GM18867 (cell line): ENCODE measurements around the gene TTC24.
"Not testable (repeated sequence)": the region's sequence is repeated elsewhere in the genome, so short reads cannot be mapped to it uniquely, and the experiment has no call there.

ENCODE experiments used
- ATAC-seq: cut with Tn5 transposase; IDR thresholded peaks from one replicate; pipeline ENCODE4 v1.9.1; 2021; ENCODE audit warnings: mild to moderate bottlenecking, moderate library complexity; ENCODE audit not compliant: unreplicated experiment

TTC24 gene

GRCh38 chr1:156602557-156602993 lies 23.1 kb downstream of the TTC24 start:
- no peak for ATAC-seq

DNA sequence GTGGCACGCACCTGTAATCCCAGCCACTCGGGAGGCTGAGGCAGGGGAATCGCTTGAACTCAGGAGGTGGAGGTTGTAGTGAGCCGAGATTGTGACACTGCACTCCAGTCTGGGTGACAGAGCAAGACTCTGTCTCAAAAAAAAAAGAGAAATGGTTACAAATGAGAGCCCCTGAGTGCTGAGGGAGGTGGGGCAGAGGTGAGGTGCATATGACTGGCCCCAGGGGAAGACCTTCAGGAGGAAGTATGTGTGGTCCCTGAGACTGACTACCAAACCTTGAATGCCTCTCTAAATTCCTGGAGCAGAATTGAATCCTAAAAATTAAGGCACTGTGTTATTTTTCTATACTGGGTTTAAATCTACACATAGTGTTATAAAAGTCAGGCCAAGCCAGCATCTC lies 27.8 kb downstream of the TTC24 start:
- not testable (repeated sequence) for ATAC-seq

- ATAC-seq: peak; percentile 68
Measured at GRCh38 chr1:156608036-156608674, 28.6 kb downstream of the TTC24 start.

- ATAC-seq: no peak
Measured at GRCh38 chr1:156608981-156609380, 29.5 kb downstream of the TTC24 start.

GRCh38 chr1:156610072-156610471 lies 30.5 kb downstream of the TTC24 start:
- ATAC-seq: not testable (repeated sequence)

- no peak for ATAC-seq
Measured at GRCh38 chr1:156612666-156613065, 33.1 kb downstream of the TTC24 start.

DNA sequence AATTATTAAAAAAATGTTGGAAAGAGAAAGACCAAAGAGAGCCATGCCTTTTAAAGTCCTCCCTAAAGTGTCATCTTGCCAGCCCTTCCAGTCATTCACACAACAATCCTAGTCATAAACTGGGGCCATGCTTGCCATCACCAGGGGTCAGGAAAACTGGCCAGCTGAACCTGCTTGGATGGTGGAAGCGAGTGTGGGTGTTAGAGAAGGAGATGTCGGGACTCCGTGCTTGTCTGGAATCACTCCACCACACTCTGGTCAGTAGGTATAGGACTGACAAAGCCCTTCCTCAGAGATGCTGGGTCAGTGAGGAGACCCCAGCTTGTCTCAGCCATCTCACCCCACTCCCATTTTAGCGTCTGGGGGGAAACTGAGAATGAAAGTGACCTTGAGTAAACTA lies 36.4 kb downstream of the TTC24 start:
- no peak for ATAC-seq

DNA sequence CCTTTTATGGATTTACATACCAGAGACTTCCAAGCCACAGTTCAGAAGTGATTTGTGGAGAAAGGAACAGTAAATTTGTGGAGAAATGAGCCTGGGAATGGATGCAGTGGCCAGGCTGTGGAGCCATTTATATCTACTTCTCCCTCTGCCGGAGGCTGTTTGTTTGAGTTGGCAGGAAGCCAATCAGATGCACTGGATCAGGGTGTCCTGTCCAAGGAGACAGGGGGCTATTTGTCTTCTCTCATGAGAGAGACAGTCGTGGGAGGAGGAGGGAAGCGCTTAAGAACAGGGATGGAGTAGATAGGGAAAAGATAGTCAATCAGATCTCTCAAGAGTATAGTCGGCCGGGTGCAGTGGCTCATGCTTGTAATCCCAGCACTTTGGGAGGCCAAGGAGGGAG lies 36.9 kb downstream of the TTC24 start:
- ATAC-seq: no peak

DNA sequence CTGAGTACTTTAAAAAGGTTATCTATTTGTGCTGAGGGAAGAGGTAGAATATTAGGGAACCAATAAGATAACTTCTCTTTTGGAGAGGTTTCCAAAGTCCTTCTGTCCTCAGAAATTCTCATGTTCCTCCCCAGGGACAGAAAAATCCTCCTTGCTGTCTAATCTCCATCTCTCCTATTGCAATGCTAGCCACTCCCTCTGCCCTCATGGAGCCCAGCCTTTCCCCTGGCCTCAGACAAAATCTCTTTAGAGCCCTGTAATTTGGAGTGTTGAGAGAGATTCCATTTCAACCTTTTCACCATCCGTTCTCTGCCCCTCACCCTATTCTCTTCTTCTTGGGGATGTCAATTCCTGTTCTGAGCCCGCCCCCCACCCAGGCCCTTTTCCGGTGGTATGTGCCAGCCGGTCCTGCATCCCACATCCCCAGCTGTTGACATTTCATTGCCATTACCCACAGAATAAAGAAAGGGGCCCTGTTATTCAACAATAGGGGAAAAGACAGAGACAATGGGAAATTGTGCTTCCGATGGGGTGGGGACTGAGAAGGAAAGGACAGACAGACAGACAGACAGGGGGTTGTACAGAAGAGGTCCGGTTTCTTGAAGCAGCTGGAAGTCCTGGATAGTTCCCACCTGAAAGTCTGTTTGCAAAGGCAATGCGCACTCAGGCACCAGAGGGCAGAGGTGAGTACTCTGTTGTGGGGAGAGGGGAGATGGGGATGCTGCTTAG lies 39.5 kb downstream of the TTC24 start, which contains the start of gene HAPLN2:
Gene HAPLN2, plus strand, starts transcription at position 563 of the 729 bp plus-strand sequence. CDS start 4,076 bp downstream, outside the sequence.
- ATAC-seq: no peak

GRCh38 chr1:156619582-156619955 lies 40.0 kb downstream of the TTC24 start:
- no peak for ATAC-seq

- ATAC-seq: no peak
Measured at GRCh38 chr1:156622581-156623297, 43.2 kb downstream of the TTC24 start.

GRCh38 chr1:156623946-156624813 lies 44.7 kb downstream of the TTC24 start:
- no peak for ATAC-seq

DNA sequence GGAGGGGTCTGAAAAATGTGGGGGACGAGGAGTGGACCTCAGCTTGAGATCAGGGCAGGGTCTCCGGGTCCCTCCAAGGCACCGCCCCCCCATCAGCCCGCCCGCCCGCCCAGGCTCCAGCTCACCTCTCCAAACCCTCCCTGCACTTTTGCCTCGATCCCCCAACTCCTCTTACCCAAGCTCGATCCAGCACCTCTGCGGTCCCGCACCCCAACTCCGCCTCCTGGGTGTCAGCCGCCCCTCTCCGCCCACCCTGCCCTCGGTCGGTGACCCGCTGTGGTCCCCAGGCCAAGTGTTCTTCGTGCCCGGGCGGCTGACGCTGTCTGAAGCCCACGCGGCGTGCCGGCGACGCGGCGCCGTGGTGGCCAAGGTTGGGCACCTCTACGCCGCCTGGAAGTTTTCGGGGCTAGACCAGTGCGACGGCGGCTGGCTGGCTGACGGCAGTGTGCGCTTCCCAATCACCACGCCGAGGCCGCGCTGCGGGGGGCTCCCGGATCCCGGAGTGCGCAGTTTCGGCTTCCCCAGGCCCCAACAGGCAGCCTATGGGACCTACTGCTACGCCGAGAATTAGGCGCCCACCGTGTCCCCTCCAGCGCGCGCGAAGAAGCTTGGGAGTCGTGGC lies 45.4 kb downstream of the TTC24 start:
- ATAC-seq: no peak

DNA sequence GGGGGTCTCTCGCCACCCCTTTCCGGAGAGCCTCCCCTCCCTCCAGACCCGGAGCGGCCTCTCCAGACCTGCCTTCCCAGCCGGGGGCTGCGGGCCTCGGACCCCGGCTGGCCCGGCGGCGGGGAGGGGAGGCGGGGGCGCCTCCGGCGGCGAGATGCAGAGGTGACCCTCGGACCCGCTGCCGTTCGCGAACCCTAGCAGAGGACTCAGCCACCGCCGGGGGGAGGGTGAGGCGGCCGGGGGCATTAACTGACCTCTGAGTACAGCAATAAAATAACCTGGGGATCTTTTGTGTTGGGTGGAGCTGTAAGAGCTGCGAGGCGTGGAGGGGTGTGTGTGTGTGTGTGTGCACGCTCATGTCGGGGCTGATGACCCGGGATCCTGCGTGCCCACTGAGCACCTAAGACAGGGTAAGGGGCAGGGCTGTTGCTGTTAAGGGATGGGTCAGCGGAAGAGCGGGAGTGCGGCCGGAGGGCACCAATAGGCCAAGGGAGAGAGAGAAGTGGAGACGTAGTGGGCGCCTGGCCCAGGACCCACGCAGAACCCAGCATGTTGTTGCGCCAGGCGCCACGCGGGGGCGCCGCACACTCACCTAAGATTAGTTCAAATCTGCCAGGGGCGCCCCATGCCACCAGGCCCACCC lies 46.0 kb downstream of the TTC24 start:
- ATAC-seq: no peak

DNA sequence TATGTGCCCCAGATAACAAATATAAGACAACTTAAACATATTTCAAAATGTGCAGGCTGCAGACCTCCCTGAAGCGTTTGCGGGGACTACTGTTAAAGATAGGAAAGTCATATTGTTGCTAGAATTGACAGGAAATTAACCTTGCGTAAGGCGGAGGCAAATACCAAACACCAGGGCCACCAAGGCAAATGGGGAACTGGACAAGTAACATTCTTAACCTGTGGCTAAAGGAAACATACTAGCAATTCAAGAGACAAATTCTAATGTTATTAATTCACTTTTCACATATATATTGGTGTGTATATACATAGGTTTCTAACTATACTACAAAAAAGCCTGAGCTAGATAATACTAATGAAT lies 46.5 kb downstream of the TTC24 start:
- no peak for ATAC-seq

DNA sequence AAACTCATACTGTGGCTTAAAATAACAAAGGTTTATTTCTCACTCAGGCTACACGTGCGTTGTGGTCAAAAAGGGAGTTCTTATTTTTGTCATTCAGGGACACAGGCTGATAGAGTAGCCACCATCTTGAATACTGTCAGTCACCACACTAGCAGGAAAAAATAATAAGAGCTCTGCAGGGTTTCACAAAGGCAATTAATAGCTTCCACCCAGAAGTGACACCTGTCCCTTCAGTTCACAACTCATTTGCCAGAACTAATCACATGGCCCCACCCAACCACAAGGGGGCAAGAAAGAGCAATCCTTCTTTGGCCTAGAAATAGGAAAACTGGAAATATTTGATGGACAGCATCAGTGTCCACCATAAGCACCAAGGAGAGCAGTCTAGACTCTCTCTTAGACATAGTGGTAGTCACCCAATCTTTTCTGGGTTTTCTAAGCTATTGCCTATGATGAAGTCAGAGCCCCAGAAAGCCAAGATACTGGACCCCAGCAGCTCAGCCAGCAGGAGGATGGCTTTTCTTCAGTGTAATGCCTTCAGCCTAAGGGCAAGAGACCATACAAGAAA lies 47.9 kb downstream of the TTC24 start:
- ATAC-seq: no peak

GRCh38 chr1:156629823-156630449 lies 50.4 kb downstream of the TTC24 start:
- no peak for ATAC-seq

- not testable (repeated sequence) for ATAC-seq
Measured at GRCh38 chr1:156631152-156631551, 51.6 kb downstream of the TTC24 start.

DNA sequence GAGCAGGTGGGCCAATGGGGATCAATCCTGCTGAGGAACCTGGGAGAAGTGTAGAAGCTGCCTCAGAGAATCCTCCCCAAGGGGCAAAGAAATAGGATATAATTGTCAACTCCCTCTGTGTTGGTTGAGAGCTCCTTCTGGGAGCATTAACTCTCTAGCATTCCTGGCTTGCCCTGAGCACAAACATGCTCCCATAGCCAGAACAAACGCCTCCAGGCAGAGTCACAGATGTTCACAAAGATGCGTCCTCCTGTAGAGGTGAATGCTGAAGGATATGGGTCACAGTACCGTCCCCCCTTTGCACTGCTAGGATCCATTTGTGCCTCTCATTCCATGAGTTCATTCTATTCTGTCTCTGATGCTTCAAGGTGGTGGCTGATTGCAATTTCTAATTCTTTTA lies 52.8 kb downstream of the TTC24 start:
- ATAC-seq: no peak
